GM21423 (cell line): ENCODE results near the gene DOCK2.

Source experiments
- ATAC-seq: cut with Tn5 transposase; IDR thresholded peaks from one replicate; pipeline ENCODE4 v1.9.1; 2021; ENCODE audit warnings: mild to moderate bottlenecking, moderate library complexity; ENCODE audit not compliant: unreplicated experiment

The DOCK2 gene

DNA sequence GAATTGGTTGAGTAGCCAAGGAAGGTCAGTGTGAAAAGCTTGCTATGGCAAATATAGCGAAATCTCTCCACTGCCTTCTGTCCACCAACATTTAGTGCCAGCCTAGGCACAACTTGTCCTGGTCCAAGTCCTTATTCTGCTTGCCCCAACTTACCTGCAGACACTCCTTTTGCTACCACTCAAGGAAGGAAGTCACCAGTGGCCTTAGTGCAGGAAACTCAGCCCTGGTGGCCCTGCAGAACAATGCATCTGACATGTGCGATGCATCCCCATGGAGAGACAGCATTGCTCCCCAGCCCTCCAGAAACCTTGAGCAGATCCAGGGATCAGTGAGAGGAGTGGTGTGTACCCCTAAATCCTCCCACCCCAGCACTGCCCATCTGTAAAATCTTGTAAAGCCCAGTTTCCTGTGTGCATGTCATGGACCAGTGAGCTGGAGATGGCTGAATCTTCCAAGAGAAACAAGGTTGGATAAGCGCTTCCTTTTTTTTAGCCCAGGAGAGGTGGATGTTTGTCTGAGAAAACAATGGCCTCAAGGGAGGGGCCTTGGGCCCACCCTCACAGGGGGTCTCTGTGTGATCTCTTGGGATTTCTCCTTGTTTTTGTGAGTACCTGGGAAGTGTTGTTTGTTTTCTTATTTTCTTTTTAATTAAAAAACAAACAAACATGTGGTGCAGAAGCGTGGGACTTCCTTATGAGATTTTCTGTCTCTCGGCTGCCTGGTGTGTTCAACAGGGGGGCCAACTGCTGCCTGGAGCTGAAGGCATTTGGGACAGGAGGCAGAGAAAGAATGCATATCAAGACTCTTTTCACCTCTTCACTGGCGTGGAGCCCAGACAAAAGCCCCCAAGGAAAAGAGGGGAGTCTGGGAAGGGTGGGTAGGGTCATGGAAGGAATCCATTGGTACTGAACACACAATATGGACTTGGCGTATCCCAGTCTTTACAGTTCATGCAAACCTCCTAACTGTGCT, 472.3 kb downstream of the DOCK2 start:
- ATAC-seq = no peak

DNA sequence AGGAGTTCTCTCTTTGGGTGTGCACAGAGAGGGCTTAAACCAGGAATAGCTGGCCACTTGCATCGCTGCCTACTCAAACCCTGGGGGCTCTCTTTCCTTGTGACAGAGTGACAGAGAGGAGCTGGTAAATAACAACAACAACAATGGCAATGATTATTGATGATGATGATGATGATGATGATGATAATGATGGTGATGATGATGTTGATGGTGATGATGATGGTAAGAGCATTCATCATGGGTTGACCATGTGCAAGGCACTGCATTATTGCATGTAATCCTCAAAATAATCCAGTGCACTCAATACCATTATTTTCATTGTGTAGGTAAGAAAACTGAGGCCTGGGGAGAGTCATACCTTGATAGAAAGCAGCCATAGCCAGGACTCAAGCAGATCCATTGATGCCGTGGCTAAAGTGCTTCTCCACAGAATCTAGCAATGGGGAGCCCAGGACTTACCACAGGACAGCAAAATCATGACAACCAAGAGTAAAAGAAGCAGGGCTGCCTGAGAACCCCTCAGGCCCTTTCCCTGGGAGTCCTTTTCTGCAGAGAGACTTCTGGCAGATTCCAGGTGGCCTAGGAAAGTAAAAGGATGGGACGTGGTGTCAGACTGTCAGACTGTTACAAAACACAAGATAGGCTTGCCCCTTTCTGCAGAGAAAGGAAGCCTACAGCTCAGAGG, 473.5 kb downstream of the DOCK2 start:
- ATAC-seq = no peak

DNA sequence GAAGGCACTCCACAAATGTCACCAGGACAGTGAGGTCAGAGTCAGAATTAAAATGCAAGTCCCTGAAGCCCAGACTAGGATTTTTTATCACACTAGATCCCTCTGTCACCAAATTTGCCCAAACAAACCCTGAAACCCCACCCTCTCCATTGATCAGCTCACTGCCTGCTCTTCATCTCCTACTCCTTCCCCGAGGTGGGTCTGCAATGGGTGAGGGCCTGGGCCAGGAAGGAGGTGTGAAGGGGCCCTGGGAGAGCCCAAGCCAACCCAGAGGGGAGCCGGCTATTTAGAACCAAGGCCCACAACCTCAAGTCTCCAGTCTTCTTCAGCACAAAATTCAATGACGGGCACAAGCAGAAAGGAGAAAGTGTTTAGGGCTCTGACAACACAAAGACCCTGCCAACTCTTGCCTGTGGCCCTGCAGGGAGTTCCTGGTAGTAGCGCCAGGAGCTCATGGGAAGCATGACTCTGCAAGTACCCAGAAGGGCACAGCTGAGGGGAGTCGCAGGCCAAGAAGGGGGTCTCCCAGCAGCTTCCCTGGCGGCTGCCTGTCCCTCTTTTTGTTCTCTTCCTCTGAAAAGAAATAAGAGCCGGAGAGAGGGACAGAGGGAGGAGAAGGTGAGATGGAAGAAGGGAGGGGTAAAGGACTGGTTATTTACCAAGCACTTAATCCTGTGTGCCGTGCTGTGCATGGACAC, 474.2 kb downstream of the DOCK2 start:
- ATAC-seq = no peak

DNA sequence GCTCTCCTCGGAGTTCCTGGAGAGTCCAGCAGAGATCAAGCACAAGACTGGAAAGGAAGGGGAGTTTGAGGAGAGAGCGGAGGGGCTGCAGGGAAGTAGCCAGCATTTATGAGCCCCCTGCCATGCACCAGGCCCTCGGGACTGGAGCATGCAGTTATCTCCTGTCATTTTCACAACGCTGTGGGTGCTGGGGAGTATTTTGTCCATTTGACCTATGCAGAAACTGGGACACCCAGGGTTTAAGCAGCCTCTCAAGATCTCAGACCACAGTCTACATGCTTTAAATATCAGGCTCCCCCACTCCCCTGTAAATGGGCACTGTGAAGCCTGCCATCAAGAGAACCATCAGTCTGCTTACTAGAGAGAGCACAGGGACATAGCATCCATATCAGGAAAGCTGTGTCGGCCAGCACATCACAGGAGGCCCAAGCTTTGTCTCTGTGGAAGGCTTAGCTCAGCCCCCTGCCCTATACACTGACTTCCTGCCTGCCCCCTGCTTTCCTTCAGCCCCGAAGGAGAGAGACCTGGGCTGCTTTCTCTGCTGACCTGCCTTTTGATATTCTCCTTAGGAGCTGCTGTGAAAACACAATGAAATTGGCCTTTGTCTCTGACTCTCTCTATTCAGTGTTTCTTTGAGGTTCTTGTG, 475.9 kb downstream of the DOCK2 start:
- ATAC-seq = no peak

DNA sequence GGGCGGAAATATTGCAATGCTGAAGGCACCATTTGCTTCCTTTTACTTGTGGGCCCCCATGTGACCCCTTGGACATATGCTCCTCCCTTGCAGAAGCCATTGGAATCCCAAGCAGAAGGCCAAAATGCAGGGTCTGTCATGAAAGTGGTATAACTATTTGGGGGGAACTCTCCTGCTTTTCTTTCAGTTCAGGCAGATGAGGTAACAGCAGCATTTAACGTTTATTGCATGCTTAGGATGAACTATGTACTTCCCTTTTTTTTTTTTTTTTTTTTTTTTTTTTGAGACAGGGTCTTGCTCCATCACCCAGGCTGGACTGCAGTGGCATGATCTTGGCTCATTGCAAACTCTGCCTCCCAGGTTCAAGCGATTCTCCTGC, 476.4 kb downstream of the DOCK2 start:
- no peak for ATAC-seq

DNA sequence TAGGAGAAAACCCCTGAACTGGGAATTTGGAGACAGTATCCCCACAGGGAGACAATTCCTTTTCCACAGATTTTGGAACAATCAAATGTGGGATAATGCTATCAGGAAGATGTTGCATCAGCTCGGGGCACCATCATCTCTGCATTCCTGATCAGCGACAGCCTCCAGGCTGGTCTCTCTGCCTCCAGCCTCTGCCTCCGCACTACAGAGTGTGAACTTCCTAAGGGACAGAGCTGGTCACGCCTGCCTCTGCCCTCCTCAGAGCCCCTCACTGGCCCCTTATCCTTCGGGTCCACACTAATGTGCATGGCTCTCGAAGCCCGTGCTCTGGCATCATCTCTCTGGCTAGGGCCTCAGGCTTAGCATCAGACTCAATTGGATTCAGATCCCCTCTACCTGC, 477.2 kb downstream of the DOCK2 start:
- ATAC-seq = no peak

DNA sequence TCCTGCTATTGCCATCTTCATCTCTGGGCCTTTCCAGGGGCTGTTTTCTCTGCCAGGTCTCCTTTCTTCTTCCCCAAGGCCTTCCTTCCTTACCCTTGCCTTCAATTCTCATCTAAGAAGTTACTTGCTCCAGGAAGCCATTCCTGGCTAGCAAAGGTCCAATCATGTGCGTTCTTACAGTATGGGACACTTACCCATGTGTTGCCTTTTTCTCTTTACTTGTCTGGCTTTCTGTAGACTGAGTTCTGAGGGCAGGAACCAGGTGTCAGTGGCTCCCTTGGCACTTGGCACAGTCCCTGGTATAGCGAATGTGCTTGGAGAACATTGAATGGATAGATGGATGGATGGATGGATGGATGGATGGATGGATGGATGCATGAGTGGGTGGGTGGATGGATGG, 478.9 kb downstream of the DOCK2 start:
- no peak for ATAC-seq

DNA sequence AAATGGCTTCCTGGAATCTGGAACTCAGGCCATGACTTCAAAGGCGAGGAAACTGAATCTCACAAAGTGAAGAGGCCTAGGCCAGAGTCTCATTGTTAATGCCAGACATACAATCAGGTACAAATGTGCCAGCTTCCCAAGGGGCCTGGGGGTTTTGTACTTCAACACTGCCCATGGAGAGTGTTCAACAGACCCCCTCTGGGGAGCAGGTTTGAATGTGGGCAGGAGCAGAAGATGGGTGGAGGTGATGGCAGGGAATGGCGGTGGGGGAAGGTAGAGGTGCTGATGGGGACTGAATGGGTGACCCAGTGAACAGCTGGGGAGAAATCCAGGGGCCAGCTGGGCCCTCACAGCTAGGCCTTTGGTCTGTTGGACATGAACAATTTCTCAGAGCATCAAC, 480.7 kb downstream of the DOCK2 start:
- ATAC-seq = no peak

DNA sequence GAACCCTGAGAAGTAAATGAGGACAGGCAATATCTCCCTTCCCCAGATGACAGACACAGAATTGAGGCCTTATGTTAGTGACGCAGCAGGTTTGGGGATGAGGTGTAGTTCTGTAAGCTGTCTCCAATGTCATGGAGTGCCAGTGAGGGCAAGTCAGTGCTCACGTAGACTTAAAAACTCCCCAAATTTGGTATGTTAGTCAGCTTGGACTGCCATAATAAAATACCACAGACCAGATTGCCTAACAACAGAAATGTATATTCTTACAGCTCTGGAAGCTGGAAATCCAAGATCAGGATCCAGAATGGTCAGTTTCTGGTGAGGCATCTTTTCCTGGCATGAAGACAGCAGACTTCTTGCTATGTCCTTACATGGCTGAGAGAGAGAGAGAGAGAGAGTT, 483.5 kb downstream of the DOCK2 start:
- ATAC-seq = no peak

DNA sequence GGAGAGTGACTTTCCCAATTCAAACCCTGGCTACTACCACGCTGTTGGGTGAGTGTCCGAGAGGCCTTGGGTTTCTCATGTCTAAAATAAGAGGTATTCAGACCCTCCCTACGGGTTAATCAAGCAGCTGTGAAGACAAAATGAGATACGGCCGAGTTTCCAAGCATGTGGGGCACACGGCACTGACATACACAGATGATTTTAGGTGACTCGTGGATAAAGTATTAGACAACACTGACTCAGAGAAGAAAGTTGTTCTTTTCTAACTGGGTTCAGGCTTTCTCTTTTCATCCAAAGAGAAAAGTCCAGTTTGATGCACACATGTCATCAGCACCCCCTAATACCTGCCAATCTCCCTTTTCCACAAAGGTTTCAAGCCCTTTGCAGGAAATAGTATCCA, 484.2 kb downstream of the DOCK2 start:
- ATAC-seq = no peak

DNA sequence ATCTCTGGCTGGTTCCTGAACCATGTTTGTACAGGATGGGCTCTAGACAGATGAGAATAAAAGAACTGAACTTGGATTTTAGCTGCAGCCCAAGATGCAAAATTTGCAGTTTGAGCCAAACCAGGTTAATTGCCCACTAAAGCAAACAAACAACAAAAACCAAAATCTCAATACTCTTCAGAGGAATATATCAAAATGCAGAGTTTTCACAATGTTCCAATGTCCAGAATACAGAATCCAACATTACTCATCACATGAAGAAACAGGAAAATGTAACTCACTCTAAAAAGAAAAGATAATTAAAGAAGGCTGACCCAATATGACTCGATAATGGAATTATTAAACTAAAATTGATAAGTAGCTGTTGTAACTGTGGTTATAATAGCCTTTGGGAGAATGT, 489.0 kb downstream of the DOCK2 start:
- no peak for ATAC-seq

DNA sequence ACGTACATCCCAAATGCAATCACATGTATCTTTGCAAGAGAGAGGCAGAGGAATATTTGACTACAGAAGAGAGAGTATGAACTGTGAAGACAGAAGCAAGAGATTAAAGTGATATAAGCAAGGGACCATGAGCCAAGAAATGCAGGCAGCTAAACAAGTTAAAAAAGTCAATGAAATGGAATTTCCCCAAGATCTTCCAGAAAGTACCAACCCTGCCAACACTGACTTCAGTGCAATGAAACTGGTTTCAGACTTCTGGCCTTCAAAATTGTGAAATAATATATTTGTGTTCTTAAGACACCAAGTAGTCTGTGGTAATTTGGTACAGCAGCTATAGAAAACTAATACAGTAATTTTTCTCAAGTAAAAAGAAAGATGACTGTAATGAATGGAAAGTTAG, 489.6 kb downstream of the DOCK2 start:
- no peak for ATAC-seq

DNA sequence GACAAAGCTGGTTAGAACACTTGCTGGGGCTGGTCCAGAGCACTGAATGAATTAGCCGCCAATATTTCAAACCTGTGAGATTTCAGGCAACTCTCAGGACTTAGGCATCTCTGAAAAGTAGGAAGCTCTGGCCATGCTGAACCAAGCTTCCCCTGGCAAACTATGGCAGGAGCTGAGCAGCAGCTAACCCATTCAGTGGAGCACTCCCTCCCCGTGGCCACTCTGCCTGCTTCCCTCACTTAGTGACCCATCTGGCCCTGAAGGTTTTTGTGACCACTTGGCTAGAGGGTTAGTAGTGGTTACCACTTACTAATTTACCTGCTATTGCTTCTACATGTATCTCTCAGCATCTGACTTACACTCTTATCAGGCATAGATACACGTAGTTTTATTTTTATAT, 494.2 kb downstream of the DOCK2 start:
- no peak for ATAC-seq

DNA sequence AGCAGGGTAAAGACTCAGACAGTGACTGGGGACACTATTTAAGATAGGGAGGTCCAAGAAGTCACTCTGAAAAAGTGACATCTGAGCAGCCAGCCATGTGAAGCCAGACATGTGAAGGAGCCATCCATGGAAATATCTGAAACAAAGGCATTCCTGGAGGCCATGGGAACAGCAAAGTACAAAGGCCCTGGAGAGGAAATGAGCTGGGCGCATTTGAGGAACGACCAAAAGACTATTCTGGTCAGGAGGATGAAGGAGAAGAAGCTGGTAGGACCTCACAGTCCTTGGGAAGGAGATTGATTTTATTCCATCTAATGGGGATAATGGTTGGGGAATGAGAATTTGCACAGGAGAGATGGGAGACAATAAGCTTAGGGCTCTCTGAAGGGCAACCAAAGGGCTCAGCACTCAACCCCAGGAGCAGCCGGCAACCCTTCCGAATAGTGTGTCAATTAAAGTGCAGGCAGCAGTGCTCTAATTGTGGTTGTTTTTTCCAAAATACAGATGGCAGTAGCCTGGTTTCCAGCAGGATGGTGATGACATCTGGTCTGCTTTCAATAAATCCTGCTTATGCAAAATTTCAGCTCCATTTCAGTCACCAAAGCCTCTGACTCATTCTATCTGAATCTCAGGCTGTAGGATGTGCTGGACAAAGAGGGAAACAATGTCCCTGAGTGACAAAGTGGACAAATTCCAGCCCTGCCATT, 495.3 kb downstream of the DOCK2 start:
- ATAC-seq = no peak
